CD4-positive, alpha-beta T cell (primary cell): ENCODE results near the gene C20orf202. TPM values are rescaled to one million over a fixed set of nuclear protein-coding genes. Genes with fewer than 3 reads are reported as not detected.

Experiments
- ATAC-seq: fragments of 200-7000 bp; cut with Tn5 transposase; one replicate; pipeline ENCODE4 v1.10.0; 2022; ENCODE audit warnings: mild to moderate bottlenecking; ENCODE audit not compliant: poor library complexity
- CTCF ChIA-PET: fragments of 350-600 bp; sonication (Branson Sonifier 250); formaldehyde crosslinking; loops from one replicate; lab custom pipeline; 2021; ENCODE audit warnings: antibody characterized with exemption, inconsistent platforms; lab: Charles Lee
- POLR2A ChIA-PET: fragments of 350-600 bp; sonication (Branson Sonifier 250); formaldehyde crosslinking; loops from one replicate; lab custom pipeline; 2021; ENCODE audit warnings: antibody characterized with exemption, inconsistent platforms; lab: Charles Lee
- DNase-seq, 14 experiments: peaks; one replicate each; pipeline ENCODE4 v3.0.0-alpha.2; 2013 to 2020; ENCODE audit warnings: mixed read lengths in 2 of 14
- H3K27ac ChIP-seq, 2 donors: one replicate each; pipeline versions ENCODE4 v1.5.1 to v1.7.0; 2013; ENCODE audit warnings: low read length in 2 of 2, low read depth in 1 of 2, mild to moderate bottlenecking in 1 of 2
- H3K27me3 ChIP-seq, 2 experiments: 1 replicate in 1 of 2; 2 replicates in 1 of 2; pipeline versions ENCODE4 v1.6.1 to v1.7.0; 2013; ENCODE audit warnings: low read length in 2 of 2, control low read depth in 1 of 2, mild to moderate bottlenecking in 1 of 2, moderate library complexity in 1 of 2; ENCODE audit not compliant: insufficient read depth in 2 of 2, control insufficient read depth in 1 of 2
- H3K36me3 ChIP-seq: one replicate; pipeline ENCODE4 v1.6.1; 2013; ENCODE audit warnings: low read length, control low read depth; ENCODE audit not compliant: insufficient read depth
- H3K4me1 ChIP-seq: one replicate; pipeline ENCODE4 v1.6.1; 2013; ENCODE audit warnings: low read length, control low read depth; ENCODE audit not compliant: insufficient read depth
- H3K4me3 ChIP-seq: one replicate; pipeline ENCODE4 v1.5.1; 2013; ENCODE audit warnings: mild to moderate bottlenecking, low read length, moderate library complexity
- H3K9me3 ChIP-seq, 2 experiments: 1 replicate in 1 of 2; 2 replicates in 1 of 2; pipeline versions ENCODE4 v1.6.1 to v1.7.0; 2013; ENCODE audit warnings: low read length in 2 of 2, mild to moderate bottlenecking in 2 of 2, control low read depth in 1 of 2, moderate library complexity in 1 of 2; ENCODE audit not compliant: control insufficient read depth in 1 of 2, insufficient read depth in 1 of 2
- H3K27ac Mint-ChIP-seq: one replicate; pipeline ENCODE4 v1.8.0; 2020; ENCODE audit warnings: mixed read lengths
- H3K27me3 Mint-ChIP-seq: one replicate; pipeline ENCODE4 v1.8.0; 2021; ENCODE audit warnings: mixed read lengths
- H3K36me3 Mint-ChIP-seq: one replicate; pipeline ENCODE4 v1.8.0; 2021; ENCODE audit warnings: low read depth, mixed read lengths
- H3K4me1 Mint-ChIP-seq: one replicate; pipeline ENCODE4 v1.8.0; 2021; ENCODE audit warnings: low read depth, mixed read lengths
- H3K4me3 Mint-ChIP-seq: one replicate; pipeline ENCODE4 v1.8.0; 2020; ENCODE audit warnings: mild to moderate bottlenecking, mixed read lengths
- H3K9me3 Mint-ChIP-seq: one replicate; pipeline ENCODE4 v1.8.0; 2020; ENCODE audit warnings: mixed read lengths
- intact Hi-C, 2 experiments: fragments of 100-400 bp; cut with DNase I in 1 of 2; cut with micrococcal nuclease in 1 of 2; formaldehyde crosslinking; loops; one replicate each; pipeline versions ENCODE4 v1.15.1 to v1.9.0; 2023 to 2025; cut with DNase I, micrococcal nuclease
- total RNA-seq, 174 experiments: library from RNA in 2 of 174; stranded (reverse) in 2 of 174; gene quantifications; one replicate each; pipeline ENCODE4 v1.2.3 and lab custom pipeline; 2021 to 2026
- TF ChIP-seq, protein P1 (sequence below): fragments of 200-600 bp; IDR thresholded peaks from one replicate; pipeline ENCODE4 v1.8.0; 2022; ENCODE audit warnings: antibody characterized with exemption, mild to moderate bottlenecking

C20orf202 gene
- total RNA-seq, 2 experiments from 2014 or later: not detected

DNA sequence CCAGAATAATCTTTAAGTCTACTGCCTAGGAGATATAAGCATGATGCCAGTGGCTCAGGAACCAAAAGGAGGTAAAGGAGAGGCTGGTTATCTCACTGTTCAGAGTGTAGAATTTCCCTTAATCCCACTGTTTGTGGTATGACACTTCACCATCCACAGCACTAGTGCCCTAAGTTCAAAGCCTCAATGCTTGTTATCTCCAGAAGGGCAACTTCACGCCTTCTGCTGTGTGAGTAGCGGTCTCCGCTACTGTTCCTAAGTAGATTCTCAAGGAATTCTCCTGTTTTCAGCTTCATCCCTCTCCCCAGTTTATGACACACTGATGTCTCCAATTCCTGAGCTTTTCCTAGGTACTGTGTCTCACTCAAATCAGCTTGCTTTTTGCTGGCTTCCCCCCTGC, 49.2 kb downstream of the C20orf202 start:
- H3K36me3 ChIP-seq: no peaks in the 10 kb centered on the region
- Mint-ChIP-seq H3K27ac (no peak overlapping the region), H3K9me3 (no peaks in the 10 kb centered on the region), H3K4me1 (peaks cover 8% of the 10 kb centered on the region), H3K27me3 (peaks cover 11% of the 10 kb centered on the region), H3K36me3 (no peaks in the 10 kb centered on the region), H3K4me3 (no peak overlapping the region)
- H3K27ac ChIP-seq: no peak overlapping the region
- no peak overlapping the region for H3K4me3 ChIP-seq
- H3K4me1 ChIP-seq: no peaks in the 10 kb centered on the region
- ATAC-seq (no peak), DNase-seq (no peak)
- H3K27me3 ChIP-seq: peaks cover 0 to 4% of the 10 kb centered on the region in 2 experiments
- TF ChIP-seq, protein P1, sequence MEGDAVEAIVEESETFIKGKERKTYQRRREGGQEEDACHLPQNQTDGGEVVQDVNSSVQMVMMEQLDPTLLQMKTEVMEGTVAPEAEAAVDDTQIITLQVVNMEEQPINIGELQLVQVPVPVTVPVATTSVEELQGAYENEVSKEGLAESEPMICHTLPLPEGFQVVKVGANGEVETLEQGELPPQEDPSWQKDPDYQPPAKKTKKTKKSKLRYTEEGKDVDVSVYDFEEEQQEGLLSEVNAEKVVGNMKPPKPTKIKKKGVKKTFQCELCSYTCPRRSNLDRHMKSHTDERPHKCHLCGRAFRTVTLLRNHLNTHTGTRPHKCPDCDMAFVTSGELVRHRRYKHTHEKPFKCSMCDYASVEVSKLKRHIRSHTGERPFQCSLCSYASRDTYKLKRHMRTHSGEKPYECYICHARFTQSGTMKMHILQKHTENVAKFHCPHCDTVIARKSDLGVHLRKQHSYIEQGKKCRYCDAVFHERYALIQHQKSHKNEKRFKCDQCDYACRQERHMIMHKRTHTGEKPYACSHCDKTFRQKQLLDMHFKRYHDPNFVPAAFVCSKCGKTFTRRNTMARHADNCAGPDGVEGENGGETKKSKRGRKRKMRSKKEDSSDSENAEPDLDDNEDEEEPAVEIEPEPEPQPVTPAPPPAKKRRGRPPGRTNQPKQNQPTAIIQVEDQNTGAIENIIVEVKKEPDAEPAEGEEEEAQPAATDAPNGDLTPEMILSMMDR: no peak
- ChIA-PET CTCF (no interaction called here), POLR2A (no interaction called here)
- H3K9me3 ChIP-seq: no peaks in the 10 kb centered on the region
- intact Hi-C loops: no loop called here

DNA sequence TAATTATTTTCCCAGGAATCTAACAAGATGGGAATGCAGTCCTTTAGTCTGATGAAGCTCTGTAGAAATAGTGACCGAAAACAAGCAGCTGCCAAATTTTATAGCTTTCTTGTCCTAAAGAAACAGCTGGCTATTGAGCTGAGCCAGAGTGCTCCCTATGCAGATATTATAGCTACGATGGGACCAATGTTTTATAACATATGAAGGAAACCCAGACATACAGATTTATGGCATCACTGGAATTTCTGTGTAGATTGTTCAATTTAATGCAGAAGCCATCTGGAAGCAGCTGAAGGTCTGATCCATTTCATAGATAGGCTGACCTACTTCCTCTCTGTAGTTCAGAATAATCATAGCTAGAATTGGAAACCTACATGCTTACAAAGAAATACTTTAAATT, 51.0 kb downstream of the C20orf202 start:
- H3K4me3 Mint-ChIP-seq: no peak overlapping the region
- no peaks in the 10 kb centered on the region for H3K36me3 ChIP-seq
- POLR2A ChIA-PET: interaction anchor here (0.6 kb wide), 1 partner anchor 16 kb away, joined by 3 read pairs; no protein-coding TSS in a partner anchor

DNA sequence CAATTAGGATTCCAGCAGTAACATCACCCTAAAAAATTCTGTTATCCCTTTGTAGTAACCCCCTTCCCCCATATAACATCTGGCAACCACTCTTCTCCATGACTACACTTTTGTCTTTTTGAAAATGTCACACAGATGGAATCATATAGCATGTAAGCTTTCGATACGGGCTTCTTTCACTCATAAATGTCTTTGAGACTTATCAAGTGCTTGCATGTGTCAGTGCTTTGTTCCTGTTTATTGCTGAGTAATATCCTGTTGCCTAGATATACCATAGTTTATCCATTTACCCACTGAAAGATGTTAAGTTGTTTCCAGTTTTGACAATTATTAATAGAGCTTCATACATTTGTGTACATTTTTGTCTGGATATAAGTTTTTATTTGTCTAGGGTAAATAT, 52.4 kb downstream of the C20orf202 start:
- CTCF ChIA-PET: interaction anchor here (1.0 kb wide), 2 partner anchors 8 to 49 kb away, joined by 3 read pairs; no protein-coding TSS in a partner anchor
- DNase-seq (no peak), ATAC-seq (no peak)
- peaks cover 12% of the 10 kb centered on the region for H3K27me3 Mint-ChIP-seq
- no peaks in the 10 kb centered on the region for H3K4me1 ChIP-seq
- no peak overlapping the region for H3K4me3 ChIP-seq
- no peak overlapping the region for H3K27ac ChIP-seq
- no peak overlapping the region for H3K27ac Mint-ChIP-seq
- no peaks in the 10 kb centered on the region for H3K9me3 Mint-ChIP-seq
- POLR2A ChIA-PET: interaction anchor here (1.2 kb wide), 1 partner anchor 31 kb away, joined by 3 read pairs; no protein-coding TSS in a partner anchor
- H3K4me1 Mint-ChIP-seq: peaks cover 8% of the 10 kb centered on the region
- H3K36me3 Mint-ChIP-seq: no peaks in the 10 kb centered on the region
- H3K4me3 Mint-ChIP-seq: no peak overlapping the region
- TF ChIP-seq, protein P1: no peak
- H3K27me3 ChIP-seq: peaks cover 0 to 7% of the 10 kb centered on the region in 2 experiments
- H3K9me3 ChIP-seq: no peaks in the 10 kb centered on the region
- no peaks in the 10 kb centered on the region for H3K36me3 ChIP-seq
- intact Hi-C loops: no loop called here

More for the DNA sequence above, 51.0 kb downstream of the C20orf202 start:
- Histone ChIP-seq H3K9me3 (no peaks in the 10 kb centered on the region), H3K4me1 (no peaks in the 10 kb centered on the region), H3K27ac (no peak overlapping the region), H3K4me3 (no peak overlapping the region), H3K27me3 (peaks cover 0 to 4% of the 10 kb centered on the region in 2 experiments)
- TF ChIP-seq, protein P1: no peak
- no peaks in the 10 kb centered on the region for H3K36me3 Mint-ChIP-seq
- no peak for DNase-seq
- H3K27me3 Mint-ChIP-seq: peaks cover 12% of the 10 kb centered on the region
- no peak for ATAC-seq
- H3K9me3 Mint-ChIP-seq: no peaks in the 10 kb centered on the region
- H3K27ac Mint-ChIP-seq: no peak overlapping the region
- peaks cover 8% of the 10 kb centered on the region for H3K4me1 Mint-ChIP-seq
- intact Hi-C loops: no loop called here
- CTCF ChIA-PET: interaction anchor here (0.8 kb wide), 1 partner anchor 27 kb away, joined by 3 read pairs; no protein-coding TSS in a partner anchor

Other genes starting within 250 kb of the C20orf202 start
- under 1 TPM; 0.14 to 0.25 TPM for gene RSPO4, start 201.1 kb upstream of the C20orf202 start, total RNA-seq
- gene PSMF1, start 84.9 kb upstream of the C20orf202 start, total RNA-seq: 10 to 100 TPM; 79.9 to 84.2 TPM
- under 1 TPM in 1 of 2 experiments, not detected in 1; 0.17 TPM for gene TMEM74B, start 18.5 kb upstream of the C20orf202 start, total RNA-seq
- gene RAD21L1, start 22.6 kb downstream of the C20orf202 start, total RNA-seq: under 1 TPM in 1 of 2 experiments, not detected in 1; 0.58 TPM
- 10 to 100 TPM; 12.8 to 13.0 TPM for gene SNPH, start 62.8 kb downstream of the C20orf202 start, total RNA-seq
- gene SDCBP2, start 125.7 kb downstream of the C20orf202 start, total RNA-seq: 1 to 10 TPM; 1.2 to 1.3 TPM
- 10 to 100 TPM; 43.3 to 45.4 TPM for gene FKBP1A, start 189.6 kb downstream of the C20orf202 start, total RNA-seq